ENCODE results near the gene AKIRIN2.

DNA sequence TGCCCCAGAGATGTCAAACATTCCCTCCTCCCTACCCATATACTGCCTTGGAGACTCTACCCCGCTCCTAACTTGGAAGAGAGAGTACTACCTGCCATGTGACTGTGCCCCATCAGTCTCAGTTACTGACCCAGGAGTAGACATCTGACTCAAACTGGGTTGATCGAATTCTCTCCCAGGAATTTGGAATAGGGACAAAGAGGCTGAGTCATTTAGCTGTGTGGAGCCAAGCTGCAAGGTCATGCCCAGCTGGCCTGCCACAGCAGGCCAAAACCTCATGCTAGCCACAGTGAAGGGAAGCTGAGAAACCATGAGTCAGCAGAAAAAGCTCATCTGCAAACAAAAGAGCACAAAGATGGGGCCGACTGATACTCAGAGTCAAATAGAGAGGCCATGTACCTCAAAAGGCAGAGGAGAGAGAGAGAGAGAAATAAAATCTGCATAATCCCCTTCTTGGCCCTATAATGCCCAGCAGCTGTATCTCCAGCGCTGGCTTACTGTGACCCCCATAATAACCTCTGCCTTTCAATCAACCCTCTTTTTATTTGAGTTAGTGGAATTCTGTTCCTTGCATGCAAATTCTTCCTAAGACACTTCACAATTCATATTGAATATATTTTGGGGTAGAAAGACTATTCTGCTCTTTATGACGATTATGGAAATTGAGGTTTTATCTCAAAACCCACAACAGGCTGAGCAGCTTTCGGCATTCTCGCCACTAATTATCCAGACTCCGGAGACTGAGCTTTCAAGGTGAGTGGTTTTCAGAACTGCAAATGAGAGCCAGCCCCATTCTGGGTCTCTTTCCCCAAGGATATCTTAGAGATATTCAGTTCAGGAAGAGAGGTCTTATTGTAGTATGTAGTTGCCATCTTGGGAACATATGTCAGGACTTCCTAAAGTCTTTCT lies 21.4 kb upstream of the AKIRIN2 start:
- TF ChIP-seq, protein P1, sequence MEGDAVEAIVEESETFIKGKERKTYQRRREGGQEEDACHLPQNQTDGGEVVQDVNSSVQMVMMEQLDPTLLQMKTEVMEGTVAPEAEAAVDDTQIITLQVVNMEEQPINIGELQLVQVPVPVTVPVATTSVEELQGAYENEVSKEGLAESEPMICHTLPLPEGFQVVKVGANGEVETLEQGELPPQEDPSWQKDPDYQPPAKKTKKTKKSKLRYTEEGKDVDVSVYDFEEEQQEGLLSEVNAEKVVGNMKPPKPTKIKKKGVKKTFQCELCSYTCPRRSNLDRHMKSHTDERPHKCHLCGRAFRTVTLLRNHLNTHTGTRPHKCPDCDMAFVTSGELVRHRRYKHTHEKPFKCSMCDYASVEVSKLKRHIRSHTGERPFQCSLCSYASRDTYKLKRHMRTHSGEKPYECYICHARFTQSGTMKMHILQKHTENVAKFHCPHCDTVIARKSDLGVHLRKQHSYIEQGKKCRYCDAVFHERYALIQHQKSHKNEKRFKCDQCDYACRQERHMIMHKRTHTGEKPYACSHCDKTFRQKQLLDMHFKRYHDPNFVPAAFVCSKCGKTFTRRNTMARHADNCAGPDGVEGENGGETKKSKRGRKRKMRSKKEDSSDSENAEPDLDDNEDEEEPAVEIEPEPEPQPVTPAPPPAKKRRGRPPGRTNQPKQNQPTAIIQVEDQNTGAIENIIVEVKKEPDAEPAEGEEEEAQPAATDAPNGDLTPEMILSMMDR (IDR thresholded peaks at IDR 0.05; ENCODE audit: low read length): no peak
- no peak for TF ChIP-seq EZH2phosphoT487 (IDR thresholded peaks at IDR 0.05; ENCODE audit: low read length)
